GM11168 (cell line): Measurements from ENCODE around the gene TBC1D17.

Experiments
- in situ Hi-C: fragments of 300-500 bp; cut with MboI; formaldehyde crosslinking; loops from one replicate; pipeline ENCODE4 v1.12.0; 2022; ENCODE audit warnings: low sequenced_read_pairs; ENCODE audit not compliant: unreplicated experiment

The TBC1D17 gene

GRCh38 chr19:49931293-49932040, 54.0 kb downstream of the TBC1D17 start:
- in situ Hi-C loops: no loop called here

- in situ Hi-C loops: no loop called here
These were observed 54.5 kb downstream of the TBC1D17 start for GRCh38 chr19:49932041-49932451.

- in situ Hi-C loops: no loop called here
These were observed 55.2 kb downstream of the TBC1D17 start for GRCh38 chr19:49932731-49933131.

- in situ Hi-C loops: no loop called here
These were observed 56.1 kb downstream of the TBC1D17 start for GRCh38 chr19:49933643-49934042.

- in situ Hi-C loops: loop anchor here (5.0 kb wide), 1 partner anchor 46 kb away; no protein-coding TSS in a partner anchor
These were observed 59.0 kb downstream of the TBC1D17 start for GRCh38 chr19:49936549-49936948.

GRCh38 chr19:49937750-49938381, 60.4 kb downstream of the TBC1D17 start:
- in situ Hi-C loops: loop anchor here (5.0 kb wide), 1 partner anchor 44 kb away; no protein-coding TSS in a partner anchor
